Fibroblast of mammary gland (primary cell): Measurements from ENCODE around the gene COX7A2.

ENCODE experiments used
- DNase-seq: peaks from one replicate; pipeline ENCODE4 v3.0.0-alpha.2; 2010; ENCODE audit warnings: low read depth
- H3K4me3 ChIP-seq: 2 replicates; pipeline ENCODE4 v1.5.1; 2011; ENCODE audit warnings: low read depth, mild to moderate bottlenecking, low read length, moderate library complexity; ENCODE audit not compliant: control insufficient read depth
- CTCF ChIP-seq: conservative IDR thresholded peaks from 2 replicates; pipeline ENCODE4 v1.5.1; 2011; ENCODE audit warnings: low read depth, low read length, inconsistent platforms; ENCODE audit not compliant: control insufficient read depth, insufficient read depth

The COX7A2 gene

GRCh38 chr6:75201901-75202672 lies 41.5 kb downstream of the COX7A2 start:
- peak; percentile 40 for DNase-seq
- TF ChIP-seq CTCF = no peak
- H3K4me3 ChIP-seq = peak overlapping the region; percentile 40

DNA sequence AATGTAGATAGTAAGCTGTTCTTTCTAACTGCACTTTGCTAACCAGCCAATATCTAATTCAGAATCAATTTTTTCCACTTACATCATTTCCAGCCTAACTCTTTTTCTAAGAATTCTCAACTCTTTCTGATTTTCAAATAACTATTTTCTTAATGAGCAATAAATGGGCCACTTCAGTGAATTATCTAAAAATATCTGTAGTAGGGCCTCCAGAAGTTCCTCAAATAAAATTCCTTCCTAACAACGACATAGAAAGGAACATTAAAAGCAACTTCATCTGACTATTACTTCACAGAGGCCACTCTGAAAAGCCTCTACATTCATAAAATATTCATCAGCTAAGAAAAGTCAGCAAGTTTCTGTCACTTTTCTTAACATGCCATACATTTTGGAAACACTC lies 42.6 kb downstream of the COX7A2 start:
- DNase-seq = no peak
- H3K4me3 ChIP-seq = no peak overlapping the region
- no peak for TF ChIP-seq CTCF

GRCh38 chr6:75199889-75200288 lies 43.7 kb downstream of the COX7A2 start:
- DNase-seq = peak; percentile 74
- no peak for TF ChIP-seq CTCF
- no peak overlapping the region for H3K4me3 ChIP-seq

GRCh38 chr6:75196081-75196687 lies 47.4 kb downstream of the COX7A2 start:
- peak; percentile 85 for DNase-seq
- no peak overlapping the region for H3K4me3 ChIP-seq
- no peak for TF ChIP-seq CTCF

DNA sequence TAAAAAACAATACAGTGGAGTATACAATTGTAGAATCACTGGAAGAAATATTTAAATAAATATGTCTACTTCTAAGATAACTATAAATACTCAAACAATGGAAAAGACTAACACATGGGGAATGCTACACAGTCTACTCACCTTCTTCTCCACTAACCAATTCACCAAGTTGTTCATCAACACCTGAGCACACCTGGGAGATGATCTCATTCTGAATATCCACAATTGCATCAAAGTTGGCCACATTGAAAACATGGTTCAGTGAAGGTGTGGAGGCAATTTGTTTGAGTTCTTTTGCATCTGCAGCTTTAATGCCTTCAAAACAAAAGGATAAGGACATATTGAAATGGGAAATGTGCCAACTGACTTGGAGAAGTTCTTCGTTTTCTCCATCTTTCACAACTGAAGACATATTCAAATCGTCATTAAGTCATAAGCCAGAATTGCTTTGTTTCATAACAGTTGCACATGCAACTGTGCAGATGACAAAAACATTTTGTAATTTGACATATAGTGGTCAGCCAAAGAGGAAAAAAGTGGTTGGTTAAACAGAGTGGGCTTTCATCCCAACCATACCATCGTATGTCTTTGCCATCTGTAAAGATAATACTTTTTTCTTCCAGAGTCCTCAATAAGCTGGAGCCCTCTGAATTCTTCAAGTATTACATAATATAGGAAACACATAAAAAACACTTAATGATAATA lies 55.2 kb downstream of the COX7A2 start:
- no peak overlapping the region for H3K4me3 ChIP-seq
- no peak for TF ChIP-seq CTCF
- no peak for DNase-seq
